Choroid plexus epithelial cell (primary cell): ENCODE results near the gene ZNF143.
A peak's percentile ranks its signal among the peaks of the same experiment; 100 is the strongest.
"Not testable (repeated sequence)": the region's sequence is repeated elsewhere in the genome, so short reads cannot be mapped to it uniquely, and the experiment has no call there.

Source experiments
- DNase-seq: peaks from one replicate; pipeline ENCODE4 v3.0.0-alpha.2; 2010; ENCODE audit warnings: low read depth
- H3K4me3 ChIP-seq: 2 replicates; pipeline ENCODE4 v1.5.1; 2011; ENCODE audit warnings: low read depth, mild to moderate bottlenecking, control low read depth, low read length, moderate library complexity
- TF ChIP-seq, protein P1 (sequence below): conservative IDR thresholded peaks from 2 replicates; pipeline ENCODE4 v1.5.1; 2011; ENCODE audit warnings: low read depth, mild to moderate bottlenecking, control low read depth, inconsistent platforms, low read length, moderate library complexity

The ZNF143 gene

DNA sequence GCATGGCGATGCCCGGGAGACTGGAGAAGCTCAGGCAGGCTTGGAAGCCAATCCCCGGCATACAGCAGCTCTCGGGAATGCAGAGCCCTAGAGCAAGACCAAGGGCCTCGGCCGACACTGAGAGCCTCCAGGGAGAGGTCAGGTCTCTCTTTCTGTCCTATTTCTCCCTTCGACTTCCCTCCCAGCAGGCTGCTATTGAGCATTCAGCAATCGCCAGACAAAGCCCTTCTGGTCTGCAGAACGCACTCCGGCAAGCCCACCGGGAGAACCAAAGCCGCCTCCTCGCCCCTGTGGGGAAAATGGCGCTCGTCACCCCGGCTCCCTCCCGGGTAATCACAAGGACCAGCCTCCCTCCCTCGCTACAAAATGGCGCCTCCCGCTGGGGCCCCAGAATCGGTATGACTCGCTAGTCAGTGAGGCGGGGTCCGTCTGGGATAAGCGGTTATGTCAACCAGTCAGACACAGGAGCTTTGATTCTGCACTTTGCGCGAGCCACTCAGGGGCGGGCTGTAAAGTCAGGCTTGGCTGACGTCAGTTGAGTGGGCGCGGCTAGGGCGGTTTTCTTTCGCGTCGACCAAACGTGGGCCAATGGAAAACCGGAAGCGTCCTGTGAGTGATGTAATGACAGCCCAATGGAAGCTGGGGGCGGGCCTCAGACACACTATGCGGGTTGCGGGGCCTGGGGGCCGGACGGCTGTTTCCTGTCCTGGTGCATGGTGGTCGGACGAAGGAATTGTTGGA, at the start of gene ZNF143:
TSS of gene ZNF143 (plus strand) at position 691 of the 741 bp plus-strand sequence. CDS start 10,297 bp downstream, outside the sequence.
- DNase-seq, result peak; percentile 100
- TF ChIP-seq, protein P1, sequence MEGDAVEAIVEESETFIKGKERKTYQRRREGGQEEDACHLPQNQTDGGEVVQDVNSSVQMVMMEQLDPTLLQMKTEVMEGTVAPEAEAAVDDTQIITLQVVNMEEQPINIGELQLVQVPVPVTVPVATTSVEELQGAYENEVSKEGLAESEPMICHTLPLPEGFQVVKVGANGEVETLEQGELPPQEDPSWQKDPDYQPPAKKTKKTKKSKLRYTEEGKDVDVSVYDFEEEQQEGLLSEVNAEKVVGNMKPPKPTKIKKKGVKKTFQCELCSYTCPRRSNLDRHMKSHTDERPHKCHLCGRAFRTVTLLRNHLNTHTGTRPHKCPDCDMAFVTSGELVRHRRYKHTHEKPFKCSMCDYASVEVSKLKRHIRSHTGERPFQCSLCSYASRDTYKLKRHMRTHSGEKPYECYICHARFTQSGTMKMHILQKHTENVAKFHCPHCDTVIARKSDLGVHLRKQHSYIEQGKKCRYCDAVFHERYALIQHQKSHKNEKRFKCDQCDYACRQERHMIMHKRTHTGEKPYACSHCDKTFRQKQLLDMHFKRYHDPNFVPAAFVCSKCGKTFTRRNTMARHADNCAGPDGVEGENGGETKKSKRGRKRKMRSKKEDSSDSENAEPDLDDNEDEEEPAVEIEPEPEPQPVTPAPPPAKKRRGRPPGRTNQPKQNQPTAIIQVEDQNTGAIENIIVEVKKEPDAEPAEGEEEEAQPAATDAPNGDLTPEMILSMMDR, result no peak
- H3K4me3 ChIP-seq, result peak within 1 kb of the TSS; percentile 99

DNA sequence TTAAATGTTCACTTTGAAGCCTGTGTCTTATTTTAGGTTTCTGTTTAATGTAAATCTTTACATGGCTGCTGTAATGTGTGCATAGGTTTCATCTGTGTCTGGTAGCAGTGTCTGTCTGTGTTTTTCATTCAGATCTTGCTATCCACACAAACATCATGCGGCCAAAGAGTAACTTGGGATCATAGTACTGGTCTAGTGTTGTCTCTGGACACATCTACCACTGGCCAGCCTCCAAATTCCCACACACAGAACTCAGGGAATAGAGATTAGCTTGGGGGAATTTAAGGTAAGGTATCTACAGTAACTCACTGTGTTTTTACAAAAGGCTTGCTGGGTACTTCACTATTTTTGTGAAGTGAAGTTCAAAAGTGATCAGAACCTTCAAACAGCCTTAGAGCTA, 32.1 kb upstream of the ZNF143 start:
- peak; percentile 19 for DNase-seq
- TF ChIP-seq, protein P1, result no peak
- H3K4me3 ChIP-seq, result no peak overlapping the region

DNA sequence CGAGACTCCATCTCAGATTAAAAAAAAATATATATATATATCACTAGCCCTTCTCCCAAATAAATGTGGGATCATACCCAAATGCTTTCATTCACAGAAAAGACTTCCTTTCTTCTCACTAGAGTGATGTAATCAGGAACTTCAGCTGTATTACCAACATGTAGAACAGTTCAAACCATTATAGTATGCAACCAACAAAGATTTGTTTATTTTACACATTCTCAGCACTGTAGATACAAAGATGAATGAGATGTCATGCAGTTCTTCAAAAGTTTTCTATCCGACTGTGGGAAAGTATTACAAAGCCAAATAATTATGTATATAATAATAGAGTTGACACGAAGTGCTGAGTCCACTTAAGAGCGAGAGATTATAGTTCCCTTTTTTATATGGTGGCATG, 22.2 kb upstream of the ZNF143 start:
- TF ChIP-seq, protein P1, result no peak
- H3K4me3 ChIP-seq, result no peak overlapping the region
- peak; percentile 10 for DNase-seq

DNA sequence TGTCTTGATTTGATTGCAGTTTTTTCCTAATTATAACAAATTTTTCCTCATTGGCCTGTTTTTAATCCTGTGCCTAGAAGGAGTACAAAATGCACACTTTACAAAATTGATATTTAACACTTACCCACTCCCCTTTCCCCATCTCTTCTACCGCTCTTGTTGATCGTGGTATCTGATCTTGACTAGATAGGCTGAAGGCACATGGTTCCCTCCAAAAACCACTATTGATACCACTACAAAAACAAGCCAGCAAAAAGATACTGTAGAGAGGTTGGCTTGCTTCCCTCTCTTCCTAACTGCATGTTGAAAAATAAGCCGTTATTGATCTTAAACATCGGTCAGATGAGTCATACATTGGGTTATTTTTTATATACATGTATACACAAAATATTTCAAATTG, 14.6 kb upstream of the ZNF143 start:
- TF ChIP-seq, protein P1, result no peak
- DNase-seq, result no peak
- no peak overlapping the region for H3K4me3 ChIP-seq

DNA sequence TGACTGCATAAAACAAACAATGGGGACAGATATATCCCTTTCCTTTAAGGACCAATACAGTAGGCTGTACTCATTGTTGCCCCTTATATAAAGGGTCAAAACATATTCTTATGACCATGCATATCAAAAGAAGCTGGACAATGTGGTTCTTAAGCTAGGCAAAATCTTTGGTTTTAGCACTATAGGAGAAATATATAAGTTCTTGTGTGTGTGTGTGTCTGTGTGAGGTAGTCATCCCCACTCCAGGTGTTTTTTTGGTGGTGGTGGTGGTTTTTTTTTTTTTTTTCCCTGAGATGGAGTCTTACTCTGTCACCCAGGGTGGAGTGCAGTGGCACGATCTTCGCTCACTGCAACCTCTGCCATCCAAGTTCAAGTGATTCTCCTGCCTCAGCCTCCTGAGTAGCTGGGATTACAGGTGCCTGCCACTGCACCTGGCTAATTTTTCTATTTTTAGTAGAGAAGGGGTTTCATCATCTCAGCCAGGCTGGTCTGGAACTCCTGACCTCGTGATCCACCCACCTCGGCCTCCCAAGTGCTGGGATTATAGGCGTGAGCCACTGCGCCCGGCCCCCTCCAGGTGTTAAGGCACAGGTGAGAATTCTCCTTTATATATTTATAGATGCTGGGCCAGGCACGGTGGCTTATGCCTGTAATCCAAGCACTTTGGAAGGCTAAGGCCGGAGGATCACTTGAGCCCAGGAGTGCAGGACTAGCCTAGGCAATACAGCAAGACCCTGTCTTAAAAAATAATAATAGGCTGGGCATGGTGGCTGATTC, 12.0 kb upstream of the ZNF143 start:
- TF ChIP-seq, protein P1, result no peak
- no peak overlapping the region for H3K4me3 ChIP-seq
- DNase-seq, result no peak

DNA sequence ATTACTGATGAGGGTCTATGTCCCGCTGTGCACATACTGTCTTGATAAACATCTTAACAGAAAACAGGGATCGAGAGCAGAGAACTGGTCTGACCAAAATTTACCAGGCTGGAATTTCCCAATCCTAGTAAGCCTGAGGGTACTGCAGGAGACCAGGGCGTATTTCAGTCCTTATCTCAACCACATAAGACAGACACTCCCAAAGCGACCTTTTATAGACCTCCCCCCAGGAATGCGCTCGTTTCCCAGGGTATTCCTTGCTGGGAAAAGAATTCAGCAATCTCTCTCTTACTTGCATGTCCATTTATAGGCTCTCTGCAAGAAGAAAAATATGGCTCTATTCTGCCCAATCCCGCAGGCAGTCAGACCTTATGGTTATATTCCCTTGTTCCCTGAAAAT, 8.8 kb upstream of the ZNF143 start:
- H3K4me3 ChIP-seq, DNase-seq: not testable (repeated sequence)

DNA sequence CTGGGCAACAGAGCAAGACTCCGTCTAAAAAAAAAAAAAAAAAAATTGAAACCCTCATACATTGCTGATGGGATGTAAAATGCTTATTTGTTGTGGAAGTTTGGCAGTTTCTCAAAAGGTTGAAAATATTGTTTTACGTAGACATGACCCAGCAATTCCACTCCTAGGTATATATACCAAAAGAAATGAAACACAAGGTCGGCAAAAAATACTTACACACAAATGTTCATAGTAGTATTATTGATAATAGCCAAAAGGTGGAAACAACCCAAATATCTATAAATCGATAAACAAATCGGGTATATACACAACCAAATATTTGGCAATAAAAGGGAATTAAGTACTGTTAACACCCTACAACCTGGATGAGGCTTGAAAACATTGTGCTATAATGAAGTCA, 5.1 kb upstream of the ZNF143 start:
- DNase-seq, result no peak
- TF ChIP-seq, protein P1, result no peak
- no peak overlapping the region for H3K4me3 ChIP-seq
